CD14-positive monocyte (primary cell): ENCODE results near the gene MLXIP. TPM values are rescaled to one million over a fixed set of nuclear protein-coding genes. Genes with fewer than 3 reads are reported as not detected.

ENCODE experiments used
- DNase-seq, 3 donors: peaks; one replicate each; pipeline ENCODE4 v3.0.0-alpha.2; 2011 to 2022
- H2AFZ ChIP-seq: 2 replicates; pipeline ENCODE4 v1.6.0; 2012; ENCODE audit warnings: mild to moderate bottlenecking, low read depth, low read length, inconsistent platforms; ENCODE audit not compliant: insufficient read depth, poor library complexity, severe bottlenecking
- H3K27ac ChIP-seq, 2 donors: 1 replicate in 1 of 2; 2 replicates in 1 of 2; pipeline ENCODE4 v1.5.1; 2012 to 2013; ENCODE audit warnings: low read length in 2 of 2, control low read depth in 1 of 2, inconsistent platforms in 1 of 2, low read depth in 1 of 2, mild to moderate bottlenecking in 1 of 2
- H3K27me3 ChIP-seq, 2 donors: one replicate each; pipeline versions ENCODE4 v1.6.0 to v1.6.1; 2011 to 2013; ENCODE audit warnings: low read length in 2 of 2; ENCODE audit not compliant: control insufficient read depth in 2 of 2, insufficient read depth in 2 of 2
- H3K36me3 ChIP-seq, 2 donors: replicated peaks in 1 of 2; 1 replicate in 1 of 2; 2 replicates in 1 of 2; pipeline versions ENCODE4 v1.5.1 to v1.6.1; 2012 to 2013; ENCODE audit warnings: low read length in 2 of 2, control low read depth in 1 of 2, inconsistent platforms in 1 of 2, mild to moderate bottlenecking in 1 of 2; ENCODE audit not compliant: insufficient read depth in 2 of 2, control insufficient read depth in 1 of 2
- H3K4me1 ChIP-seq, 2 donors: 1 replicate in 1 of 2; 2 replicates in 1 of 2; pipeline versions ENCODE4 v1.5.1 to v1.6.1; 2012 to 2013; ENCODE audit warnings: low read length in 2 of 2, control low read depth in 1 of 2, inconsistent platforms in 1 of 2, mild to moderate bottlenecking in 1 of 2, moderate library complexity in 1 of 2; ENCODE audit not compliant: insufficient read depth in 2 of 2, control insufficient read depth in 1 of 2
- H3K4me2 ChIP-seq: replicated peaks from 2 replicates; pipeline ENCODE3; 2012; ENCODE audit warnings: low read length, moderate library complexity, mild to moderate bottlenecking; ENCODE audit not compliant: poor library complexity, severe bottlenecking; ENCODE audit errors: extremely low read depth
- H3K4me3 ChIP-seq, 3 experiments: fragments of 200-600 bp in 1 of 3; sonication (generic) in 1 of 3; replicated peaks in 1 of 3; 1 replicate in 2 of 3; 2 replicates in 1 of 3; pipeline ENCODE4 v1.5.1; 2011 to 2013; ENCODE audit warnings: low read length in 3 of 3, mild to moderate bottlenecking in 3 of 3, control low read depth in 2 of 3, low read depth in 2 of 3, inconsistent platforms in 1 of 3, moderate library complexity in 1 of 3
- H3K79me2 ChIP-seq: 2 replicates; pipeline ENCODE4 v1.6.0; 2012; ENCODE audit warnings: mild to moderate bottlenecking, control low read depth, inconsistent platforms, low read length, moderate library complexity; ENCODE audit not compliant: insufficient read depth
- H3K9ac ChIP-seq: 2 replicates; pipeline ENCODE4 v1.6.0; 2017; ENCODE audit warnings: low read length, mild to moderate bottlenecking; ENCODE audit not compliant: insufficient read depth, poor library complexity, severe bottlenecking
- H3K9me3 ChIP-seq, 2 donors: replicated peaks in 1 of 2; 1 replicate in 1 of 2; 2 replicates in 1 of 2; pipeline versions ENCODE4 v1.5.1 to v1.6.1; 2012 to 2013; ENCODE audit warnings: low read length in 2 of 2, control low read depth in 1 of 2; ENCODE audit not compliant: control insufficient read depth in 1 of 2, insufficient read depth in 1 of 2
- H4K20me1 ChIP-seq: 2 replicates; pipeline ENCODE4 v1.6.0; 2012; ENCODE audit warnings: mild to moderate bottlenecking, low read length, control low read depth, moderate library complexity; ENCODE audit not compliant: insufficient read depth
- H3K27ac Mint-ChIP-seq, 7 donors: one replicate each; pipeline ENCODE4 v1.8.0; 2020; ENCODE audit warnings: mild to moderate bottlenecking in 7 of 7, mixed read lengths in 7 of 7, moderate library complexity in 6 of 7, inconsistent platforms in 2 of 7
- H3K27me3 Mint-ChIP-seq, 3 donors: one replicate each; pipeline ENCODE4 v1.8.0; 2021 to 2022; ENCODE audit warnings: low read depth in 3 of 3, mild to moderate bottlenecking in 3 of 3, mixed read lengths in 3 of 3, moderate library complexity in 3 of 3, inconsistent platforms in 1 of 3
- H3K36me3 Mint-ChIP-seq, 2 donors: one replicate each; pipeline ENCODE4 v1.8.0; 2020; ENCODE audit warnings: mixed read lengths in 2 of 2, inconsistent platforms in 1 of 2, mild to moderate bottlenecking in 1 of 2
- H3K4me1 Mint-ChIP-seq: one replicate; pipeline ENCODE4 v1.8.0; 2020; ENCODE audit warnings: mild to moderate bottlenecking, mixed read lengths
- H3K4me3 Mint-ChIP-seq, 2 donors: one replicate each; pipeline ENCODE4 v1.8.0; 2020; ENCODE audit warnings: mild to moderate bottlenecking in 2 of 2, mixed read lengths in 2 of 2, moderate library complexity in 1 of 2
- H3K9me3 Mint-ChIP-seq, 7 donors: one replicate each; pipeline ENCODE4 v1.8.0; 2020 to 2022; ENCODE audit warnings: mixed read lengths in 7 of 7, mild to moderate bottlenecking in 6 of 7, moderate library complexity in 6 of 7, inconsistent platforms in 2 of 7
- WGBS: methylation state at CpG from one replicate; pipeline ENCODE4 v1.1.5; 2013; ENCODE audit warnings: missing lambda C conversion rate; ENCODE audit not compliant: insufficient coverage; 5-methylcytosine and 5-hydroxymethylcytosine counted together
- intact Hi-C, 2 donors: fragments of 100-400 bp; cut with micrococcal nuclease; formaldehyde crosslinking; loops; one replicate each; pipeline versions ENCODE4 v1.15.0 to v1.15.1; 2023
- polyA plus RNA-seq, 3 donors: library from polyadenylated mRNA; depleted of rRNA in 1 of 3; unstranded in 2 of 3; stranded (reverse) in 1 of 3; fragments of 300-500 nt in 2 of 3; fragments of >200 nt in 1 of 3; fragmentation: Illumina TruSeq in 2 of 3; gene quantifications; 1 replicate in 2 of 3; 2 replicates in 1 of 3; pipeline ENCODE4 v1.2.3, GENCODE V29; 2012 to 2021
- TF ChIP-seq, protein P1 (sequence below): fragments of 200-600 bp; IDR thresholded peaks from one replicate; pipeline ENCODE4 v1.8.0; 2022; ENCODE audit warnings: antibody characterized with exemption, mild to moderate bottlenecking

Gene MLXIP
- polyA plus RNA-seq, 3 donors: 4.5 to 44.8 (median 4.6) TPM

DNA sequence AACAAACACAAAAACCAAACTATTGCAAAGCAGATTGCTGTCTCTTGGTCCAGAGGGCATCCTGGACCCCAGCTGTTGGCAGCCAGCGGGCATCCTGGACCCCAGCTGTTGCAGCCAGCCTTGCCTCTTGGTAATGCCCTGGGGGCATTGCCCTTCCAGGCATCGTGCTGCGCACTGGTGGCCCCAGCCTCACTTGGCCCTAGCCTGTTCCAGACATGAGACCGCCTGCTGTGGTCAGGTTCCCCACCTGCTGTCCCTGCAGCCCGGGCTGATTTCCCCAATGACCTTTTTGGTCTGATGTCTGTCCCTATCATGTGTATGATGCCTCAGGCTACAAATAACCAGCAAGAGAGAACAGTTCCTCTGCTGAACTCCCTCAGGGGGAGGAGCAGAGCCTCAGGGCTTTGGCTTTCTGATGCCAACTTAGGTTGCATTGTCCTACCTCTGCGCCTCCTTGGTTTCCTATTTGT is 20.8 kb downstream of the MLXIP start:
- no peaks in the 10 kb centered on the region for H3K27me3 Mint-ChIP-seq
- H3K9me3 Mint-ChIP-seq: no peaks in the 10 kb centered on the region
- Histone ChIP-seq H3K79me2 (peaks cover 98% of the 10 kb centered on the region), H3K9ac (no peak overlapping the region), H3K36me3 (peaks cover 4 to 10% of the 10 kb centered on the region in 2 donors), H3K27ac (no peak overlapping the region), H3K27me3 (no peaks in the 10 kb centered on the region), H3K4me1 (peaks cover 46 to 47% of the 10 kb centered on the region in 2 donors), H3K4me3 (no peak overlapping the region), H4K20me1 (peaks cover 99% of the 10 kb centered on the region), H3K4me2 (no peak overlapping the region), H3K9me3 (no peaks in the 10 kb centered on the region), H2AFZ (no peak overlapping the region)
- peaks cover 59% of the 10 kb centered on the region for H3K4me1 Mint-ChIP-seq
- H3K27ac Mint-ChIP-seq: peak overlapping the region in 2 of 7 donors; percentile 53 to 76
- TF ChIP-seq, protein P1, sequence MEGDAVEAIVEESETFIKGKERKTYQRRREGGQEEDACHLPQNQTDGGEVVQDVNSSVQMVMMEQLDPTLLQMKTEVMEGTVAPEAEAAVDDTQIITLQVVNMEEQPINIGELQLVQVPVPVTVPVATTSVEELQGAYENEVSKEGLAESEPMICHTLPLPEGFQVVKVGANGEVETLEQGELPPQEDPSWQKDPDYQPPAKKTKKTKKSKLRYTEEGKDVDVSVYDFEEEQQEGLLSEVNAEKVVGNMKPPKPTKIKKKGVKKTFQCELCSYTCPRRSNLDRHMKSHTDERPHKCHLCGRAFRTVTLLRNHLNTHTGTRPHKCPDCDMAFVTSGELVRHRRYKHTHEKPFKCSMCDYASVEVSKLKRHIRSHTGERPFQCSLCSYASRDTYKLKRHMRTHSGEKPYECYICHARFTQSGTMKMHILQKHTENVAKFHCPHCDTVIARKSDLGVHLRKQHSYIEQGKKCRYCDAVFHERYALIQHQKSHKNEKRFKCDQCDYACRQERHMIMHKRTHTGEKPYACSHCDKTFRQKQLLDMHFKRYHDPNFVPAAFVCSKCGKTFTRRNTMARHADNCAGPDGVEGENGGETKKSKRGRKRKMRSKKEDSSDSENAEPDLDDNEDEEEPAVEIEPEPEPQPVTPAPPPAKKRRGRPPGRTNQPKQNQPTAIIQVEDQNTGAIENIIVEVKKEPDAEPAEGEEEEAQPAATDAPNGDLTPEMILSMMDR: no peak
- no peak overlapping the region for H3K4me3 Mint-ChIP-seq
- WGBS: 82% methylated on average over 5 of the region's 6 CpGs
- peaks cover 6 to 15% of the 10 kb centered on the region in 2 donors for H3K36me3 Mint-ChIP-seq
- intact Hi-C loops: no loop called here
- no peak for DNase-seq

DNA sequence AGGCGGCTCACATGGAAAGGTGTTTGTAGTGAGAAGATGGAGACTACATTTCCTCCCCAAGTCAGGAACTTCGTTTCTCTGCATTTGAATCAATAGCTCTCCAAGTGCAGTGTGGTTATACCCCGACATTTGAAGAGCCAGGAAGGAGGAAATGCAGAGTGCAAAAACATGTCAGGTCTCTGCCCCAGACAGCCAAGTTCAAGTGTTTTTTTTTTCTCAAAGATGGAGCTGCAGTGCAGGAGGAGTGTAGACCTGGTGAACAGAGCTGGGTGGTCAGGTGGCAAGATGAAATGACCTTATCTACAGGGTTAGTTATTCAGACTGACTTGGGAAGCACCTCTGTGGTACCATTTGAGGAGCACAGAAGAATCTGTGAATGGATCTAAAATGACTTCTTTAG is 21.3 kb downstream of the MLXIP start:
- Histone ChIP-seq H3K27me3 (no peaks in the 10 kb centered on the region), H3K4me3 (no peak overlapping the region), H2AFZ (no peak overlapping the region), H3K27ac (no peak overlapping the region), H3K4me2 (no peak overlapping the region), H3K36me3 (peaks cover 4 to 10% of the 10 kb centered on the region in 2 donors), H4K20me1 (peaks cover 99% of the 10 kb centered on the region), H3K4me1 (peaks cover 51 to 52% of the 10 kb centered on the region in 2 donors), H3K9me3 (no peaks in the 10 kb centered on the region), H3K9ac (no peak overlapping the region), H3K79me2 (peaks cover 98% of the 10 kb centered on the region)
- intact Hi-C loops: no loop called here
- DNase-seq: no peak
- Mint-ChIP-seq H3K9me3 (no peaks in the 10 kb centered on the region), H3K4me1 (peaks cover 64% of the 10 kb centered on the region), H3K27me3 (no peaks in the 10 kb centered on the region), H3K36me3 (peaks cover 6 to 18% of the 10 kb centered on the region in 2 donors), H3K27ac (peak overlapping the region in 3 of 7 donors; percentile 2 to 38 (median 38)), H3K4me3 (no peak overlapping the region)
- TF ChIP-seq, protein P1: no peak
- 0% methylated on average over 1 of the region's 3 CpGs for WGBS
